H1 (cell line): Measurements from ENCODE around the gene DVL1. TPM values are rescaled to one million over a fixed set of nuclear protein-coding genes. Genes with fewer than 3 reads are reported as not detected.

Source experiments
- CTCF ChIA-PET: fragments of 300-600 bp; sonication (Branson Sonifier 250); formaldehyde crosslinking; loops from one replicate; lab custom pipeline; 2021; ENCODE audit not compliant: partially characterized antibody; lab: Charles Lee
- POLR2A ChIA-PET: fragments of 300-600 bp; sonication (Branson Sonifier 250); formaldehyde crosslinking; loops from one replicate; lab custom pipeline; 2021; ENCODE audit warnings: inconsistent platforms; ENCODE audit not compliant: partially characterized antibody; lab: Charles Lee
- DNase-seq, 2 experiments: peaks; one replicate each; pipeline versions ENCODE4 v3.0.0 to v3.0.0-alpha.2; 2010 to 2022; ENCODE audit warnings: low spot score in 2 of 2, low read depth in 1 of 2, mixed read lengths in 1 of 2
- FAIRE-seq: peaks from 2 replicates; lab custom pipeline; 2011; peaks lifted over from hg19 to GRCh38; lab: Jason Lieb, UNC
- H2AFZ ChIP-seq: 2 replicates; pipeline ENCODE4 v1.8.1; 2012; ENCODE audit warnings: low read length, inconsistent platforms
- H2AK5ac ChIP-seq: 2 replicates; pipeline ENCODE4 v1.6.1; 2013; ENCODE audit warnings: low read depth, low read length
- H2BK120ac ChIP-seq: replicated peaks from 2 replicates; pipeline ENCODE3; 2013; ENCODE audit warnings: low read depth, low read length, inconsistent platforms
- H2BK12ac ChIP-seq: 2 replicates; pipeline ENCODE4 v1.6.1; 2013; ENCODE audit warnings: low read depth, low read length
- H2BK15ac ChIP-seq: 2 replicates; pipeline ENCODE4 v1.6.1; 2013; ENCODE audit warnings: low read length
- H2BK20ac ChIP-seq: 2 replicates; pipeline ENCODE4 v1.6.1; 2013; ENCODE audit warnings: low read length
- H2BK5ac ChIP-seq: 2 replicates; pipeline ENCODE4 v1.6.1; 2013; ENCODE audit warnings: low read depth, low read length
- H3K14ac ChIP-seq: 2 replicates; pipeline ENCODE4 v1.6.1; 2013; ENCODE audit warnings: inconsistent platforms; ENCODE audit not compliant: insufficient read length
- H3K18ac ChIP-seq: 2 replicates; pipeline ENCODE4 v1.6.1; 2013; ENCODE audit warnings: low read length; ENCODE audit errors: extremely low read depth
- H3K23ac ChIP-seq: 2 replicates; pipeline ENCODE4 v1.6.1; 2013; ENCODE audit warnings: inconsistent platforms; ENCODE audit not compliant: insufficient read length
- H3K23me2 ChIP-seq: 2 replicates; pipeline ENCODE4 v1.6.1; 2013; ENCODE audit warnings: low read depth, low read length
- H3K27ac ChIP-seq: 2 replicates; pipeline ENCODE4 v1.6.1; 2011; ENCODE audit warnings: low read depth, low read length, inconsistent platforms
- H3K27me3 ChIP-seq, 4 experiments: replicated peaks in 1 of 4; 1 replicate in 1 of 4; 2 replicates in 3 of 4; pipeline versions ENCODE4 v1.6.1 to v1.8.1; 2011 to 2013; ENCODE audit warnings: low read length in 3 of 4, mild to moderate bottlenecking in 3 of 4, inconsistent platforms in 2 of 4, mixed read lengths in 2 of 4, moderate library complexity in 1 of 4; ENCODE audit not compliant: control insufficient read depth in 3 of 4, insufficient read depth in 3 of 4; ENCODE audit errors: extremely low read depth in 1 of 4
- H3K36me3 ChIP-seq, 4 experiments: 2 replicates each; pipeline versions ENCODE4 v1.6.1 to v1.8.1; 2011 to 2013; ENCODE audit warnings: mild to moderate bottlenecking in 4 of 4, low read length in 3 of 4, moderate library complexity in 2 of 4, control low read depth in 1 of 4, inconsistent platforms in 1 of 4; ENCODE audit not compliant: insufficient read depth in 4 of 4, control insufficient read depth in 2 of 4
- H3K4ac ChIP-seq: replicated peaks from 2 replicates; pipeline ENCODE3; 2013; ENCODE audit warnings: low read length, low read depth, mixed read lengths, inconsistent platforms; ENCODE audit not compliant: insufficient read length
- H3K4me1 ChIP-seq, 4 experiments: replicated peaks in 1 of 4; 1 replicate in 1 of 4; 2 replicates in 3 of 4; pipeline versions ENCODE4 v1.6.1 to v1.8.1; 2011 to 2013; ENCODE audit warnings: low read length in 3 of 4, inconsistent platforms in 2 of 4, mixed read lengths in 1 of 4; ENCODE audit not compliant: insufficient read depth in 4 of 4, control insufficient read depth in 3 of 4
- H3K4me2 ChIP-seq, 2 experiments: 2 replicates each; pipeline versions ENCODE4 v1.6.1 to v1.8.1; 2011 to 2013; ENCODE audit warnings: low read depth in 2 of 2, low read length in 2 of 2, control low read depth in 1 of 2, inconsistent platforms in 1 of 2, mild to moderate bottlenecking in 1 of 2; ENCODE audit not compliant: insufficient read depth in 1 of 2
- H3K4me3 ChIP-seq, 4 experiments: fragments of 200-600, 300-600 bp in 1 of 4; sonication (generic), shearing (Covaris generic), sonication (Bioruptor Twin) in 1 of 4; 2 replicates each; pipeline versions ENCODE4 v1.5.1 to v1.8.1; 2011 to 2016; ENCODE audit warnings: low read length in 4 of 4, low read depth in 3 of 4, control low read depth in 2 of 4, inconsistent platforms in 2 of 4, mild to moderate bottlenecking in 2 of 4, mixed read lengths in 1 of 4, moderate library complexity in 1 of 4; ENCODE audit not compliant: insufficient read depth in 2 of 4; ENCODE audit errors: extremely low read depth in 1 of 4
- H3K56ac ChIP-seq: replicated peaks from 2 replicates; pipeline ENCODE3; 2013; ENCODE audit warnings: low read depth, mild to moderate bottlenecking, mixed read lengths, low read length, inconsistent platforms; ENCODE audit not compliant: insufficient read length
- H3K79me1 ChIP-seq: 2 replicates; pipeline ENCODE4 v1.6.1; 2013; ENCODE audit warnings: low read depth, low read length, control low read depth
- H3K79me2 ChIP-seq, 2 experiments: 2 replicates each; pipeline versions ENCODE4 v1.6.1 to v1.8.1; 2012 to 2013; ENCODE audit warnings: low read length in 2 of 2, mild to moderate bottlenecking in 2 of 2, inconsistent platforms in 1 of 2; ENCODE audit not compliant: insufficient read depth in 2 of 2, control insufficient read depth in 1 of 2
- H3K9ac ChIP-seq, 4 experiments: replicated peaks in 1 of 4; 1 replicate in 1 of 4; 2 replicates in 3 of 4; pipeline versions ENCODE4 v1.6.1 to v1.8.1; 2011 to 2013; ENCODE audit warnings: low read depth in 3 of 4, low read length in 3 of 4, control low read depth in 2 of 4, mild to moderate bottlenecking in 2 of 4, moderate library complexity in 2 of 4, inconsistent platforms in 1 of 4; ENCODE audit errors: extremely low read depth in 1 of 4
- H3K9me3 ChIP-seq, 2 experiments: 2 replicates each; pipeline versions ENCODE4 v1.6.1 to v1.8.1; 2012 to 2013; ENCODE audit warnings: mild to moderate bottlenecking in 2 of 2, moderate library complexity in 2 of 2, control low read depth in 1 of 2, inconsistent platforms in 1 of 2, low read depth in 1 of 2, low read length in 1 of 2, mixed read lengths in 1 of 2; ENCODE audit not compliant: insufficient read depth in 2 of 2
- H4K20me1 ChIP-seq, 2 experiments: replicated peaks in 1 of 2; 2 replicates each; pipeline versions ENCODE3 to v1.8.1; 2011 to 2013; ENCODE audit warnings: inconsistent platforms in 2 of 2, low read length in 2 of 2, mild to moderate bottlenecking in 1 of 2; ENCODE audit not compliant: insufficient read depth in 2 of 2, control insufficient read depth in 1 of 2
- H4K5ac ChIP-seq: 2 replicates; pipeline ENCODE4 v1.6.1; 2013; ENCODE audit warnings: low read length, low read depth, mixed read lengths, inconsistent platforms; ENCODE audit not compliant: insufficient read length
- H4K8ac ChIP-seq: 2 replicates; pipeline ENCODE4 v1.8.0; 2013; ENCODE audit warnings: mild to moderate bottlenecking, moderate library complexity, low read length, inconsistent platforms; ENCODE audit not compliant: insufficient read depth; ENCODE audit errors: extremely low read depth
- H4K91ac ChIP-seq: replicated peaks from 2 replicates; pipeline ENCODE3; 2013; ENCODE audit warnings: low read length, mixed read lengths, inconsistent platforms; ENCODE audit not compliant: insufficient read length
- CBX5 ChIP-seq: fragments of 300-800, 300-1000 bp; sonication (generic); IDR thresholded peaks from 2 replicates; pipeline ENCODE4 v1.7.1; 2016; ENCODE audit warnings: antibody characterized with exemption, low read length, low read depth
- CHD1 ChIP-seq: IDR thresholded peaks from 2 replicates; pipeline ENCODE4 v1.6.1; 2012; ENCODE audit warnings: low read depth, low read length, improper control_type of control experiment
- HDAC6 ChIP-seq: IDR thresholded peaks from one replicate; pipeline ENCODE4 v1.7.1; 2012; ENCODE audit warnings: low read depth, mild to moderate bottlenecking, inconsistent platforms, low read length, moderate library complexity
- RFX5 ChIP-seq: IDR thresholded peaks from 2 replicates; pipeline ENCODE4 v1.6.1; 2011; ENCODE audit warnings: low read depth, low read length, improper control_type of control experiment, borderline replicate concordance
- TAF7 ChIP-seq: optimal IDR thresholded peaks from 2 replicates; pipeline ENCODE3; 2011; ENCODE audit warnings: low read depth, mild to moderate bottlenecking, inconsistent platforms, low read length, moderate library complexity, borderline replicate concordance
- WGBS, 2 experiments: shearing (Covaris generic) in 1 of 2; methylation state at CpG; one replicate each; pipeline versions ENCODE4 v1.1.6 to v1.1.7; 2013 to 2015; ENCODE audit warnings: low lambda C conversion rate in 2 of 2, mixed read lengths in 2 of 2, inconsistent platforms in 1 of 2, low coverage in 1 of 2, missing lambda C conversion rate in 1 of 2; ENCODE audit not compliant: insufficient replicate concordance in 2 of 2, insufficient coverage in 1 of 2, insufficient read length in 1 of 2; ENCODE audit errors: extremely low coverage in 1 of 2, missing lambda C conversion rate in 1 of 2; 5-methylcytosine and 5-hydroxymethylcytosine counted together
- polyA plus RNA-seq, 7 experiments: library from polyadenylated mRNA; depleted of rRNA in 3 of 7; stranded (reverse) in 5 of 7; unstranded in 2 of 7; fragments of >200 nt in 5 of 7; fragments of 200-250 nt in 2 of 7; gene quantifications; 1 replicate in 5 of 7; 2 replicates in 1 of 7; 4 replicates in 1 of 7; pipeline versions ENCODE4 v1.2.1 to v1.2.3, GENCODE V29; 2011 to 2013; ENCODE audit warnings: missing spikeins in 2 of 7, mixed read lengths in 2 of 7
- total RNA-seq: library from RNA; stranded (reverse); fragmentation: NEBNext Ultra II Directional; extraction: Animal tissue kit (Norgen Biotek cat#: 25700); gene quantifications from 2 replicates; pipeline ENCODE4 v1.2.1, GENCODE V29; 2021
- TF ChIP-seq, protein P1 (sequence below): IDR thresholded peaks from 2 replicates; pipeline ENCODE4 v1.6.1; 2012; ENCODE audit warnings: low read length, inconsistent platforms

DVL1 gene
- total and polyA plus RNA-seq, 2 of the 8 experiments (the other 6 are each of a cell fraction or from before 2014, with no cell fraction given) = 39.4 to 58.9 TPM

DNA sequence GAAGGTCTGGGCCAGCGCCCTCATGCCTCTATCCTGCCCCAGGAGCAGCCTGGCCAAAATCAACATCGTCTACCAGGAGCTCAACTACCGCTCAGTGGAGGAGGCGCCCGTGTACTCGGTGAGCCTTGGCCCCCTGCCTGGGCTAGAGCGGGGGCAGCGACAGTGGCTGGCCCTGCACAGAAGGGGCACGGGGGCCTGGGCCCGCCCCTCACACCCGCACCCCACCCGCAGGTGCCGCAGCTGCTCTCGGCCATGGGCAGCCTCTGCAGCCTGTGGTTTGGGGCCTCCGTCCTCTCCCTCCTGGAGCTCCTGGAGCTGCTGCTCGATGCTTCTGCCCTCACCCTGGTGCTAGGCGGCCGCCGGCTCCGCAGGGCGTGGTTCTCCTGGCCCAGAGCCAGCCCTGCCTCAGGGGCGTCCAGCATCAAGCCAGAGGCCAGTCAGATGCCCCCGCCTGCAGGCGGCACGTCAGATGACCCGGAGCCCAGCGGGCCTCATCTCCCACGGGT lies 58.1 kb downstream of the DVL1 start:
- Histone ChIP-seq H3K4me3 (no peak overlapping the region), H3K4ac (no peak overlapping the region), H3K18ac (no peak overlapping the region), H3K23me2 (no peaks in the 10 kb centered on the region), H4K5ac (no peak overlapping the region), H3K4me2 (no peak overlapping the region), H3K79me2 (no peaks in the 10 kb centered on the region), H3K14ac (no peak overlapping the region), H2BK120ac (no peak overlapping the region), H2AK5ac (no peak overlapping the region), H4K20me1 (peaks cover 2 to 4% of the 10 kb centered on the region in 2 experiments), H3K9ac (no peak overlapping the region), H3K36me3 (0 out of 8 replicates have a peak, but pooled peaks cover 0 to 3% (median 0%) of the 10 kb centered on the region in 4 experiments), H2BK20ac (no peak overlapping the region), H2BK12ac (no peak overlapping the region), H4K8ac (peak overlapping the region; percentile 4; the same call in 1 of the 2 replicates), H4K91ac (no peak overlapping the region), H2AFZ (no peak overlapping the region), H2BK15ac (no peak overlapping the region), H3K79me1 (no peaks in the 10 kb centered on the region), H3K27me3 (peaks cover 0 to 3% (median 0%) of the 10 kb centered on the region in 4 experiments; a peak in 1 of 7 replicates), H2BK5ac (0 out of 2 replicates have a peak overlapping the region, but pooled peaks have one; percentile 2), H3K9me3 (peaks cover 0 to 2% of the 10 kb centered on the region in 2 experiments; a peak in 1 of 4 replicates), H3K23ac (no peak overlapping the region), H3K4me1 (peaks cover 0 to 8% (median 0%) of the 10 kb centered on the region in 4 experiments; a peak in 2 of 7 replicates), H3K56ac (no peak overlapping the region), H3K27ac (no peak overlapping the region)
- FAIRE-seq (no peak), DNase-seq (no peak)
- 84% methylated on average over 14 of the region's 28 CpGs; no CpG with 5 or more reads in 1 of the 2 experiments for WGBS, 2 experiments
- CTCF ChIA-PET = interaction anchor here (0.6 to 3.4 kb wide), 46 partner anchors 8 to 1007 kb away, joined by 3 to 38 read pairs (median 5); partner anchors contain the start of genes SCNN1D, TTLL10 and UBE2J2
- POLR2A ChIA-PET = interaction anchor here (1.0 to 2.3 kb wide), 6 partner anchors 9 to 44 kb away, joined by 3 to 9 read pairs (median 6); partner anchors contain the start of gene UBE2J2
- TF ChIP-seq RFX5 (no peak), CHD1 (no peak), HDAC6 (no peak), TAF7 (no peak), CBX5 (no peak)
- TF ChIP-seq, protein P1, sequence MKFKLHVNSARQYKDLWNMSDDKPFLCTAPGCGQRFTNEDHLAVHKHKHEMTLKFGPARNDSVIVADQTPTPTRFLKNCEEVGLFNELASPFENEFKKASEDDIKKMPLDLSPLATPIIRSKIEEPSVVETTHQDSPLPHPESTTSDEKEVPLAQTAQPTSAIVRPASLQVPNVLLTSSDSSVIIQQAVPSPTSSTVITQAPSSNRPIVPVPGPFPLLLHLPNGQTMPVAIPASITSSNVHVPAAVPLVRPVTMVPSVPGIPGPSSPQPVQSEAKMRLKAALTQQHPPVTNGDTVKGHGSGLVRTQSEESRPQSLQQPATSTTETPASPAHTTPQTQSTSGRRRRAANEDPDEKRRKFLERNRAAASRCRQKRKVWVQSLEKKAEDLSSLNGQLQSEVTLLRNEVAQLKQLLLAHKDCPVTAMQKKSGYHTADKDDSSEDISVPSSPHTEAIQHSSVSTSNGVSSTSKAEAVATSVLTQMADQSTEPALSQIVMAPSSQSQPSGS = no peak
